ENCODE measurements around the gene CPVL. TPM values are rescaled to one million over a fixed set of nuclear protein-coding genes. Genes with fewer than 3 reads are reported as not detected.

The CPVL gene
- total RNA-seq: 14.1 TPM

DNA sequence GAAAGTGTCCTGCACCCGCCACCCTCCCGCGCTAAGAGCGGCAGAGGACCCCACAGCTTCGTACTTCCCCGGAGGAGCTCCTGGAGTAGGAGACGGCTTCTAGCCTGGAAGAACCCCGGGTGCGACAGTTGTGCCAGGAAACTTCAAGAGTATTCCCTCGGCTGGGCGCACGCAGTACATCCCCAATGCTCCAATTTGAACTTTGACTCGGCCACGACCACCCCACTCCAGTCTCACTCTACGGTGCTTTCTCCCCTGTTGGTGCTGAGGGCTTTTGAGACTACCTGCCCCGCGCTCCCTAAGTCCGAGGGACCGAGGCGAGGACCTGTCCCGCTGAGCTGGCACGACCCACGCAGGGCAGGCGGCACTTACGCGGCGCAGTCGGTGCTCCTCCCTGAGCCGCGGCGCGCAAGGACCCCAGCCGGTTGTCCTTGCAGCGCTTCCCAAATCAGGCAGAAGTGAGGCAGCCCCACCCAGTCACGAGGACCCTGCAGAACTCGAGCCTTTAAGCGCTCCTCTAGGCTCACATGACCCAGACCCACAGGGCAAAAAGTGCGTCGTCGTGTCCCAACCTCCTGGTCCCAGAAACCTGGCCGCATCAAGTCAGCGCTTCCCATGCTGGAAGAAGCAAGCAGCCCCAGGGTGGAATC lies at the start of gene CPVL:
TSS of gene CPVL (minus strand) at position 481 of the 650 bp plus-strand sequence. CDS start 25,476 bp downstream, outside the sequence.

DNA sequence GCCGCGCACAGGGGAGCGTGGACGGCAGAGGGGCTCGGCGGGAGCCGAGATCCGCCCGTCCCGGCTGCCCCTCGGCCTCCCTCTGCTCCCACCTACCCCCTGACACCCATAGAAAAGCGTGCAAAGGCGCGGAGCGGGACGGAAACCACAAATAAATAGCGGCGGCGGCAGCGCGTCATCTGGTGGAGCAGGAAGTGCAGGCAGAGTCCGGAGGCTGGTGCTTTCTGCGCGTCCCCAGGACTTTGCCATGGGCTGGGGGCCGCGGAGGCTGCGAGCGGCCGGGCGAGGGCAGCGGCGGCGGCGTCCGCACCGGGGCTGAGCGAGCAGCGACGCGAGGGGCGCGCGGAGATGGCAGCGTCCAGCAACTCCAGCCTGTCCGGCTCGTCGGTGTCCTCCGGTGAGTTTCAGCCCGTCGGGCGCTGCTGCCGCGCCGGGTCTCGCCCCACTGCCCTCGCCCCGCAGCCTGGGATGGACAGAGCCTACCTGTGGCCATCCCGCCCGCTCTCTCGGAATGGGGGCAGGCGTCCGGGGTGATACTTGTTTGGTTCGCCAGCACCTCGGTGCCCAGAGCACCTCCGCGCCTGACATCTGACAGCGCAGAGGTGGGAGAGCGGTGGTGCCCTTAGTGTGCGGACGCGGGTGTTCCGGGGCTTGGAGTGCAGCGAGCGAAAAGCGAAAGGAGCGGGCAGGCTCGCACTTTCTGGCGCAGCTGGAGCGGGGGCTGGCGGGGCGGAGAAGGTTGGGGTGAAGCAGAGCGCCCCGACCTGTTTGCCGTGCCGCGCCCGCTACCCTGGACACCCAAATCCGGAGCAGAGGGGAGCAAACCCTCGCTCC lies 48.5 kb upstream of the CPVL start, which contains the start of gene CHN2:
TSS of gene CHN2 (plus strand) at position 182 of the 834 bp plus-strand sequence.

DNA sequence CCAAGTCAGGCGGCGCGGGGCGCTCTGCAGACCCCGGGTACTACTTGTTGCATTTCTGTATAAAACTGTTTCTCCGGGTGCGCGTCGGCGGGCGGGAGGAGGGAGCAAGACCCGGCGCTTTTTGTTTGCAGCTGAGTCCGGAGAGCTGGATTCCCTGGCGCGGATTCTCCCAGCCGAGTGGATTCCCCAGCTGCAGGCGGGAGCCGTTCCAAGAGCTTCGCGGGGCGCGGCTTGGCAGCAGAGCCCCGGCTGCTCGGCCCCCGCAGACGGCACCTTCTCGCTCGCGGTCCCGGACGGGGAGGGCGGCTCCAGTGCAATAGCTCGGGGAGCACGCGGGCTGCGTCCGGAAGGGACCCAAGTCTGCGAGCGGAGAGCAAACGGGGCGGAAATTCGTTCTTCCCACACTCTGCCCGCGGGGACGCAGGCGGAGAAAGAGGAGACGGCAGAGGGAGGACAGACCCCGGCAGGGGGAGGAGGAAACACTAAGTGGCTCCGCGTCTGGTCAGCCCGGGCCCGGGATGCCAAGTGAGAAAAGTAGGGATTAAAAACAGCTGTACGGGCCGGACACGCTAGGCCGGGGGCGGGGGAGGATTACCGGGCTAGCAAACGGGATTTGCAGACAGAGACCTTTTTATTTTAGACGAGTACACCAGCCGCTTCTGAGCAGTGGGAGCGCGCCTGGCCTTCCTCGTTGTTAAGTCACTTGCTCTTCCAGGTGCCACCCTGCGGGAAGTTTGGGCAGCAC lies 187.9 kb downstream of the CPVL start, which contains the start of gene TRIL:
TSS of gene TRIL (minus strand) at position 96 of the 745 bp plus-strand sequence. CDS start 284 bp downstream, outside the sequence.

Other genes starting within 250 kb of the CPVL start
- 33.9 TPM for gene TRIL, start 188.2 kb downstream of the CPVL start, total RNA-seq
- 43.6 TPM for gene CHN2, start 48.2 kb upstream of the CPVL start, total RNA-seq

Measured in diencephalon (tissue), 1 donor.